Peyer's patch (tissue), 4 donors: ENCODE results near the gene RSPH9. TPM values are rescaled to one million over a fixed set of nuclear protein-coding genes. Genes with fewer than 3 reads are reported as not detected.

Experiments
- DNase-seq, 3 donors: peaks; one replicate each; pipeline ENCODE4 v3.0.0-alpha.2; 2017 to 2019
- H3K27ac ChIP-seq, 4 donors: fragments of 200-600 bp; sonication (generic); one replicate each; pipeline ENCODE4 v1.5.1; 2016 to 2019
- H3K27me3 ChIP-seq, 2 donors: fragments of 200-600 bp; sonication (generic); one replicate each; pipeline ENCODE4 v1.5.1; 2019
- H3K36me3 ChIP-seq, 3 donors: fragments of 200-600 bp; sonication (generic); one replicate each; pipeline ENCODE4 v1.5.1; 2016 to 2019
- H3K4me1 ChIP-seq, 4 donors: fragments of 200-600 bp; sonication (generic); one replicate each; pipeline ENCODE4 v1.5.1; 2016 to 2019
- H3K4me3 ChIP-seq, 4 donors: fragments of 200-600 bp; sonication (generic); 1 replicate in 3 of 4; 2 replicates in 1 of 4; pipeline ENCODE4 v1.5.1; 2016 to 2019; ENCODE audit warnings: mild to moderate bottlenecking in 1 of 4
- H3K9me3 ChIP-seq, 4 donors: fragments of 200-600 bp; sonication (generic); one replicate each; pipeline ENCODE4 v1.5.1; 2016 to 2019; ENCODE audit warnings: mild to moderate bottlenecking in 1 of 4
- CTCF ChIP-seq, 6 experiments: fragments of 450-650 bp in 4 of 6; fragments of 200-600 bp in 2 of 6; sonication (generic) in 1 of 6; IDR thresholded peaks; one replicate each; pipeline ENCODE4 v1.5.1; 2017 to 2019; ENCODE audit warnings: antibody characterized with exemption in 6 of 6, mild to moderate bottlenecking in 3 of 6, moderate library complexity in 1 of 6
- POLR2A ChIP-seq, 2 donors: fragments of 450-650 bp; IDR thresholded peaks; one replicate each; pipeline ENCODE4 v1.5.1; 2017; ENCODE audit warnings: antibody characterized with exemption in 2 of 2, mild to moderate bottlenecking in 2 of 2, moderate library complexity in 2 of 2
- total RNA-seq, 4 donors: library from RNA; depleted of rRNA; stranded (reverse); fragments of >200 nt; gene quantifications; one replicate each; pipeline ENCODE4 v1.1.0, GENCODE V29; 2016

The RSPH9 gene
- total RNA-seq, 4 donors from 2014 or later, result 1.7 TPM; not detected in 3

DNA sequence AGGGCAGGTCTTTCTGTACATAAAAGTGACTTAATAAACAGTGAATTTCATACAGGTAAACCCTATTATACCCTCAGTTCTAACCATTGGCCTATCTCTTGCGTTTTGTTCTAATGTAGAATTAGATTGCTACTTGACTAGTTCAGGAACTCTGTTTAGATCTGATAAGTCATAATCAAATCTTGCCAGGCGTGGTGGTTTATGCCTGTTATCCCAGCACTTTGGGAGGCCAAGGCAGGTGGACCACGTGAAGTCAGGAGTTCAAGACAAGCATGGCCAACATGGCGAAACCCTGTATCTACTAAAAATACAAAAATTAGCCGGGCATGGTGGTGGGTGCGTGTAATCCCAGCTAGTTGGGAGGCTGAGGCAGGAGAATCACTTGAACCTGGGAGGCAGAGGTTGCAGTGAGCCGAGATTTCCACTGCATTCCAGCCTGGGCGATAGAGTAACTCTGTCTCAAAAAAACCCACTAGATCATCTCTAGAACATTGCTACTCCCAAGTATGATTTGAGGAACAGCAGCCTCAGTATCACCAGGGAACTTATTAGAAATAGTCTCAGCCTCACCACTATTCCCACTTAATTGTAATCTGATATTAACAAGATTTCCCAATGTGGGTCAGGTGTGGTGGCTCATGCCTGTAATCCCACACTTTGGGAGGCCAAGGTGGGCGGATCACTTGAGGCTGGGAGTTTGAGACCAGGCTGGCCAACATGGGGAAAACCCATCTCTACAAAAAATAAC lies 27.9 kb upstream of the RSPH9 start:
- Histone ChIP-seq H3K9me3 (no peaks in the 10 kb centered on the region), H3K36me3 (peaks cover 0 to 45% (median 0%) of the 10 kb centered on the region in 3 donors), H3K27ac (no peak overlapping the region), H3K4me3 (no peak overlapping the region), H3K4me1 (no peaks in the 10 kb centered on the region), H3K27me3 (no peaks in the 10 kb centered on the region)
- TF ChIP-seq CTCF (IDR thresholded peaks at IDR 0.05) (no peak), POLR2A (IDR thresholded peaks at IDR 0.05) (no peak)
- DNase-seq, result no peak

GRCh38 chr6:43621078-43621835 lies 23.6 kb upstream of the RSPH9 start:
- Histone ChIP-seq H3K9me3 (no peaks in the 10 kb centered on the region), H3K27me3 (no peaks in the 10 kb centered on the region), H3K4me3 (no peak overlapping the region), H3K4me1 (no peaks in the 10 kb centered on the region), H3K27ac (no peak overlapping the region), H3K36me3 (peaks cover 0 to 67% (median 0%) of the 10 kb centered on the region in 3 donors)
- no peak for TF ChIP-seq POLR2A (IDR thresholded peaks at IDR 0.05)
- TF ChIP-seq CTCF (IDR thresholded peaks at IDR 0.05), result no peak
- DNase-seq, result peak in 1 of 3 donors; percentile 12

- peak in 1 of 3 donors; percentile 12 for DNase-seq
- H3K36me3 ChIP-seq, result peaks cover 0 to 68% (median 0%) of the 10 kb centered on the region in 3 donors
These were observed 23.0 kb upstream of the RSPH9 start for GRCh38 chr6:43621836-43622180.

GRCh38 chr6:43622541-43622940 lies 22.3 kb upstream of the RSPH9 start:
- H3K4me1 ChIP-seq, result peaks cover 0 to 9% (median 0%) of the 10 kb centered on the region in 4 donors
- no peak overlapping the region for H3K4me3 ChIP-seq
- no peaks in the 10 kb centered on the region for H3K9me3 ChIP-seq
- H3K27me3 ChIP-seq, result no peaks in the 10 kb centered on the region
- no peak for TF ChIP-seq CTCF (IDR thresholded peaks at IDR 0.05)
- TF ChIP-seq POLR2A (IDR thresholded peaks at IDR 0.05), result no peak
- H3K36me3 ChIP-seq, result peaks cover 0 to 68% (median 0%) of the 10 kb centered on the region in 3 donors
- H3K27ac ChIP-seq, result no peak overlapping the region
- DNase-seq, result no peak

More at GRCh38 chr6:43621836-43622180, 23.0 kb upstream of the RSPH9 start:
- no peaks in the 10 kb centered on the region for H3K27me3 ChIP-seq
- peaks cover 0 to 2% (median 0%) of the 10 kb centered on the region in 4 donors for H3K4me1 ChIP-seq
- TF ChIP-seq CTCF (IDR thresholded peaks at IDR 0.05), result no peak
- no peak for TF ChIP-seq POLR2A (IDR thresholded peaks at IDR 0.05)
- no peak overlapping the region for H3K4me3 ChIP-seq
- H3K27ac ChIP-seq, result no peak overlapping the region
- H3K9me3 ChIP-seq, result no peaks in the 10 kb centered on the region

GRCh38 chr6:43623880-43624785 lies 20.7 kb upstream of the RSPH9 start:
- Histone ChIP-seq H3K27ac (no peak overlapping the region), H3K36me3 (peaks cover 0 to 68% (median 0%) of the 10 kb centered on the region in 3 donors), H3K4me1 (peaks cover 0 to 18% (median 0%) of the 10 kb centered on the region in 4 donors), H3K27me3 (no peaks in the 10 kb centered on the region), H3K9me3 (no peaks in the 10 kb centered on the region), H3K4me3 (no peak overlapping the region)
- TF ChIP-seq POLR2A (IDR thresholded peaks at IDR 0.05) (no peak), CTCF (IDR thresholded peaks at IDR 0.05) (no peak)
- DNase-seq, result no peak
